A549 (cell line): Measurements from ENCODE around the gene GHR. TPM values are rescaled to one million over a fixed set of nuclear protein-coding genes. Genes with fewer than 3 reads are reported as not detected.
"Not testable (repeated sequence)": the region's sequence is repeated elsewhere in the genome, so short reads cannot be mapped to it uniquely, and the experiment has no call there.

Experiments
- ATAC-seq, 2 experiments: fragments of 200-7000 bp in 1 of 2; fragments of >200 bp in 1 of 2; cut with Nextera tagmentation in 1 of 2; cut with Tn5 transposase in 1 of 2; 3 replicates each; pipeline versions ENCODE4 v1.8.0 to v1.9.1; 2018 to 2020; ENCODE audit warnings: mild to moderate bottlenecking in 1 of 2, moderate library complexity in 1 of 2
- CTCF ChIA-PET: fragments of 300-600 bp; sonication (Branson Sonifier 250); formaldehyde crosslinking; extraction: SDS; loops from one replicate; lab custom pipeline; 2021; ENCODE audit warnings: antibody characterized with exemption, inconsistent platforms; lab: Yijun Ruan, JAX
- POLR2A ChIA-PET: fragments of 350-600 bp; formaldehyde crosslinking; extraction: SDS; loops from one replicate; lab custom pipeline; 2021; ENCODE audit warnings: antibody characterized with exemption, inconsistent platforms; lab: Yijun Ruan, JAX
- DNase-seq, 2 experiments: peaks; one replicate each; pipeline versions ENCODE4 v3.0.0 to v3.0.0-alpha.2; 2011 to 2016; ENCODE audit warnings: low read depth in 1 of 2, low spot score in 1 of 2
- FAIRE-seq: peaks from 2 replicates; lab custom pipeline; 2011; peaks lifted over from hg19 to GRCh38; lab: Jason Lieb, UNC
- H3K27ac ChIP-seq, 2 experiments: fragments of >200 bp; sonication (Bioruptor Twin); formaldehyde crosslinking; 3 replicates each; pipeline ENCODE4 v1.5.1; 2016 to 2017
- H3K4me1 ChIP-seq: fragments of >200 bp; sonication (Bioruptor Twin); formaldehyde crosslinking; 3 replicates; pipeline ENCODE4 v1.6.1; 2016
- H3K4me2 ChIP-seq: fragments of >200 bp; sonication (Bioruptor Twin); formaldehyde crosslinking; 3 replicates; pipeline ENCODE4 v1.6.1; 2016
- H3K4me3 ChIP-seq: fragments of >200 bp; sonication (Bioruptor Twin); formaldehyde crosslinking; 3 replicates; pipeline ENCODE4 v1.5.1; 2016
- H3K9me3 ChIP-seq: fragments of >200 bp; sonication (Bioruptor Twin); formaldehyde crosslinking; 3 replicates; pipeline ENCODE4 v1.6.1; 2016
- ATOH8 ChIP-seq: fragments of 250-450 bp; sonication (Bioruptor Pico); IDR thresholded peaks from 2 replicates; pipeline ENCODE4 v1.5.0; 2020; ENCODE audit warnings: low read depth, mild to moderate bottlenecking, moderate library complexity
- CBX8 ChIP-seq: fragments of 200-600 bp; sonication (generic); IDR thresholded peaks from 2 replicates; pipeline ENCODE4 v1.6.1; 2016
- CHD2 ChIP-seq: fragments of 150-350 bp; IDR thresholded peaks from 2 replicates; pipeline ENCODE4 v1.6.1; 2014; ENCODE audit warnings: low read length; ENCODE audit not compliant: partially characterized antibody
- CHD4 ChIP-seq: fragments of 200-600 bp; sonication (generic); IDR thresholded peaks from 2 replicates; pipeline ENCODE4 v1.6.1; 2016; ENCODE audit warnings: antibody characterized with exemption, mild to moderate bottlenecking, borderline replicate concordance
- CTCF ChIP-seq: fragments of >200 bp; sonication (Bioruptor Twin); formaldehyde crosslinking; IDR thresholded peaks from 3 replicates; pipeline ENCODE4 v1.5.1; 2016
- ELK1 ChIP-seq: fragments of 150-350 bp; IDR thresholded peaks from 2 replicates; pipeline ENCODE4 v1.6.1; 2014; ENCODE audit warnings: low read depth, mild to moderate bottlenecking, low read length
- FOSL2 ChIP-seq, 2 experiments: fragments of 450-650 bp in 1 of 2; fragments of >200 bp in 1 of 2; sonication (Bioruptor Twin) in 1 of 2; formaldehyde crosslinking; IDR thresholded peaks; 2 replicates each; pipeline versions ENCODE4 v1.5.0 to v1.6.1; 2016 to 2020; ENCODE audit warnings: mild to moderate bottlenecking in 1 of 2, moderate library complexity in 1 of 2
- FOXS1 ChIP-seq: fragments of 250-450 bp; sonication (Bioruptor Pico); IDR thresholded peaks from 2 replicates; pipeline ENCODE4 v1.5.0; 2020; ENCODE audit warnings: mild to moderate bottlenecking, moderate library complexity
- GATA3 ChIP-seq: IDR thresholded peaks from 2 replicates; pipeline ENCODE4 v1.6.1; 2012; ENCODE audit warnings: borderline replicate concordance
- HDAC2 ChIP-seq: fragments of 200-600 bp; sonication (generic); IDR thresholded peaks from 2 replicates; pipeline ENCODE4 v1.6.1; 2016
- HOXA7 ChIP-seq: fragments of 250-450 bp; sonication (Bioruptor Pico); IDR thresholded peaks from 2 replicates; pipeline ENCODE4 v1.5.0; 2020; ENCODE audit warnings: mild to moderate bottlenecking, moderate library complexity
- HOXB5 ChIP-seq: fragments of 250-450 bp; sonication (Bioruptor Pico); IDR thresholded peaks from 2 replicates; pipeline ENCODE4 v1.5.0; 2020; ENCODE audit warnings: mild to moderate bottlenecking, moderate library complexity
- JUNB ChIP-seq: fragments of >200 bp; sonication (Bioruptor Twin); formaldehyde crosslinking; IDR thresholded peaks from 2 replicates; pipeline ENCODE4 v1.6.1; 2016
- MAFK ChIP-seq: fragments of 450-650 bp; IDR thresholded peaks from 2 replicates; pipeline ENCODE4 v1.6.1; 2014; ENCODE audit not compliant: partially characterized antibody
- MAZ ChIP-seq: fragments of 150-350 bp; IDR thresholded peaks from 2 replicates; pipeline ENCODE4 v1.6.1; 2014; ENCODE audit warnings: antibody characterized with exemption, low read depth, low read length, borderline replicate concordance
- MYC ChIP-seq: IDR thresholded peaks from 2 replicates; pipeline ENCODE4 v1.6.1; 2012; ENCODE audit warnings: mild to moderate bottlenecking, inconsistent platforms, low read length, improper control_type of control experiment, borderline replicate concordance
- PHF8 ChIP-seq: fragments of 200-600 bp; sonication (generic); IDR thresholded peaks from 2 replicates; pipeline ENCODE4 v1.6.1; 2016; ENCODE audit warnings: low read depth, mild to moderate bottlenecking, antibody characterized with exemption, moderate library complexity, borderline replicate concordance
- POLR2A ChIP-seq: IDR thresholded peaks from 2 replicates; pipeline ENCODE4 v1.6.1; 2012; ENCODE audit warnings: mild to moderate bottlenecking, low read length
- RAD21 ChIP-seq, 2 experiments: fragments of >200 bp in 1 of 2; sonication (Bioruptor Twin) in 1 of 2; formaldehyde crosslinking in 1 of 2; IDR thresholded peaks in 1 of 2; conservative IDR thresholded peaks in 1 of 2; 2 replicates in 1 of 2; 3 replicates in 1 of 2; pipeline ENCODE4 v1.6.1; 2012 to 2018; ENCODE audit warnings: inconsistent platforms in 1 of 2
- RNF2 ChIP-seq: fragments of 200-600 bp; sonication (generic); IDR thresholded peaks from 2 replicates; pipeline ENCODE4 v1.6.1; 2016; ENCODE audit warnings: low read depth, mild to moderate bottlenecking, antibody characterized with exemption, moderate library complexity, borderline replicate concordance
- SMC3 ChIP-seq: fragments of >200 bp; sonication (Bioruptor Twin); formaldehyde crosslinking; IDR thresholded peaks from 3 replicates; pipeline ENCODE4 v1.6.1; 2018; ENCODE audit warnings: inconsistent platforms
- SREBF2 ChIP-seq: fragments of 450-650 bp; IDR thresholded peaks from 2 replicates; pipeline ENCODE4 v1.6.1; 2014; ENCODE audit warnings: mild to moderate bottlenecking, moderate library complexity
- TFCP2L1 ChIP-seq: fragments of 250-450 bp; sonication (Bioruptor Pico); IDR thresholded peaks from 2 replicates; pipeline ENCODE4 v1.5.0; 2021; ENCODE audit warnings: mild to moderate bottlenecking
- TP53 ChIP-seq: fragments of 250-450 bp; sonication (Bioruptor Pico); IDR thresholded peaks from 2 replicates; pipeline ENCODE4 v1.5.0; 2021; ENCODE audit warnings: mild to moderate bottlenecking, moderate library complexity
- ZC3H11A ChIP-seq: fragments of 450-650 bp; IDR thresholded peaks from 2 replicates; pipeline ENCODE4 v1.6.1; 2014; ENCODE audit warnings: antibody characterized with exemption, mild to moderate bottlenecking
- ZNF302 ChIP-seq: fragments of 250-450 bp; sonication (Bioruptor Pico); IDR thresholded peaks from 2 replicates; pipeline ENCODE4 v1.9.0; 2021; ENCODE audit warnings: inconsistent platforms, mild to moderate bottlenecking, moderate library complexity
- ZSCAN20 ChIP-seq: fragments of 250-450 bp; sonication (Bioruptor Pico); IDR thresholded peaks from 2 replicates; pipeline ENCODE4 v1.8.0; 2022; ENCODE audit warnings: mild to moderate bottlenecking, moderate library complexity
- WGBS: methylation state at CpG from one replicate; pipeline ENCODE4 v1.1.6; 2017; ENCODE audit errors: missing lambda C conversion rate; 5-methylcytosine and 5-hydroxymethylcytosine counted together
- polyA plus RNA-seq, 4 experiments: library from polyadenylated mRNA; depleted of rRNA in 3 of 4; stranded (reverse); fragments of >200 nt; fragmentation: RNase III in 1 of 4; extraction: RNeasy Plus Mini Kit Qiagen cat#74134 plus additional on column Dnase treatment in 1 of 4; gene quantifications; 2 replicates in 3 of 4; 3 replicates in 1 of 4; pipeline ENCODE4 v1.2.3, GENCODE V29; 2011 to 2017
- TF ChIP-seq, protein P1 (sequence below): fragments of >200 bp; sonication (Bioruptor Twin); formaldehyde crosslinking; IDR thresholded peaks from 3 replicates; pipeline ENCODE4 v1.6.1; 2016

GHR gene
- polyA plus RNA-seq, 2 of the 4 experiments (the other 2 are of a cell fraction), result 0.05 TPM; not detected in 1

DNA sequence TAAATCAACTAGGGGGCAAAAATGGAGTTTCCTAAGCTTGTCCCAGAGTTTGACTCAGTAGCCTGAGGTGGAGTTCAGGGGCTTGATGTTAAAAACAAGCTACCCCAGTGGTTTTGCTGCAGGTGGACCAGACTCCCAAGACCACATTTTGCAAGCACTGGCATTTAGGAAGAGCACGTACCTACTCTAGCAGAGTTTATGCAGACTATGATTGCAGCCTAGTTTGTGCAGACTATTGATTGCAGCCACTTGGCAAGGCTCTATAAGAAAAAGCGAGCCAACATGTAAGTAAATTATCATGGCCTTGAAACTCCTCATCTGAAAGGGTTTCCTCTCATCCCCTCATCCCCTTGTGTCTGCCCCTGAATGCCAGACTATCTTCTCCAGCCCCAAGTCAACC lies 231.4 kb downstream of the GHR start (continued):
- TF ChIP-seq SMC3 (no peak), CHD2 (no peak)

- Histone ChIP-seq H3K27ac (no peak overlapping the region), H3K4me1 (no peaks in the 10 kb centered on the region), H3K4me3 (peak overlapping the region; percentile 9; the same call in 1 of the 3 replicates), H3K9me3 (no peaks in the 10 kb centered on the region), H3K4me2 (peak overlapping the region; percentile 49)
- whole genome bisulfite sequencing, result 10% methylated on average over 3 of the region's 3 CpGs
- ATAC-seq (no peak), DNase-seq (no peak), FAIRE-seq (no peak)
- POLR2A ChIA-PET, result no interaction called here
- CTCF ChIA-PET, result interaction anchor here (0.6 to 1.7 kb wide), 4 partner anchors 9 to 800 kb away, joined by 3 to 6 read pairs (median 4); partner anchors contain the start of gene GHR
- TF ChIP-seq CHD2 (no peak), ZNF302 (CRISPR knock-in tag) (no peak), HOXA7 (no peak), CHD4 (no peak), TP53 (no peak), POLR2A (no peak), ATOH8 (no peak), HDAC2 (no peak), MYC (no peak), HOXB5 (no peak), RAD21 (conservative IDR thresholded peaks at IDR 0.05 in 1 of 2, IDR thresholded peaks at IDR 0.05 in 1 of 2) (no peak), RNF2 (no peak), MAFK (no peak), MAZ (no peak), GATA3 (no peak), ZC3H11A (no peak), PHF8 (no peak)
Observed at GRCh38 chr5:42655982-42656650, 232.9 kb downstream of the GHR start.

DNA sequence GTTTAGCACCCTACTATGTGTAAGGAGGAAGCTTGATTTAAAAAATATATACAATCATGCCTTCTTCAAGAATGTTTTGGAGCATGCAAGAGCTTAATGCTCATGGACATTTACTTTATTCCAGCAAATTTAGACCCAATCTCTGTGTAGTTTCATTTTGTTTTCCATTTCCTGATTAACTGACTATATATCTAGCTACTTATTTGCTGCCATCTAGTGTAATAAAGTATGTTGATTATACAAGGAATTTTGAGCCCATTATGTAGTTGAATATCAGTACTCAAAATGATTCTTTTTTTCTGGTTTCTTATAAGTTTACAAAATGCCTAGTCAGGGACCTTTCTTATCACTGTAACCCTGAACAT lies 233.4 kb downstream of the GHR start:
- Histone ChIP-seq H3K4me2 (peak overlapping the region; percentile 49), H3K4me1 (no peaks in the 10 kb centered on the region), H3K27ac (no peak overlapping the region), H3K9me3 (no peaks in the 10 kb centered on the region), H3K4me3 (peak overlapping the region; percentile 9; the same call in 1 of the 3 replicates)
- ATAC-seq, result peak in 1 of 2 experiments; percentile 35; a peak in 2 of 6 replicates
- ChIA-PET POLR2A (no interaction called here), CTCF (interaction anchor here (0.6 to 1.7 kb wide), 4 partner anchors 9 to 800 kb away, joined by 3 to 6 read pairs (median 4); partner anchors contain the start of gene GHR)
- no peak for TF ChIP-seq JUNB
- no peak for TF ChIP-seq TFCP2L1 (CRISPR knock-in tag)
- TF ChIP-seq ELK1, result no peak
- no peak for TF ChIP-seq POLR2A
- TF ChIP-seq FOSL2 (IDR thresholded peaks at IDR 0.05), result no peak
- no peak for TF ChIP-seq FOSL2 (CRISPR knock-in tag; IDR thresholded peaks at IDR 0.05)
- TF ChIP-seq RAD21 (conservative IDR thresholded peaks at IDR 0.05 in 1 of 2, IDR thresholded peaks at IDR 0.05 in 1 of 2), result peak in 1 of 2 experiments; percentile 32; a peak in 1 of 5 replicates
- no peak for TF ChIP-seq ZSCAN20 (CRISPR knock-in tag)
- TF ChIP-seq CTCF, result peak; percentile 19; the same call in 1 of the 3 replicates
- no peak for TF ChIP-seq FOXS1 (CRISPR knock-in tag)
- TF ChIP-seq GATA3, result no peak
- TF ChIP-seq SMC3, result no peak
- no peak for TF ChIP-seq CBX8
- no peak for TF ChIP-seq ATOH8
- no peak for TF ChIP-seq SREBF2
- TF ChIP-seq, protein P1, sequence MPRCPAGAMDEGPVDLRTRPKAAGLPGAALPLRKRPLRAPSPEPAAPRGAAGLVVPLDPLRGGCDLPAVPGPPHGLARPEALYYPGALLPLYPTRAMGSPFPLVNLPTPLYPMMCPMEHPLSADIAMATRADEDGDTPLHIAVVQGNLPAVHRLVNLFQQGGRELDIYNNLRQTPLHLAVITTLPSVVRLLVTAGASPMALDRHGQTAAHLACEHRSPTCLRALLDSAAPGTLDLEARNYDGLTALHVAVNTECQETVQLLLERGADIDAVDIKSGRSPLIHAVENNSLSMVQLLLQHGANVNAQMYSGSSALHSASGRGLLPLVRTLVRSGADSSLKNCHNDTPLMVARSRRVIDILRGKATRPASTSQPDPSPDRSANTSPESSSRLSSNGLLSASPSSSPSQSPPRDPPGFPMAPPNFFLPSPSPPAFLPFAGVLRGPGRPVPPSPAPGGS, result no peak
- DNase-seq, result no peak
- no peak for FAIRE-seq

DNA sequence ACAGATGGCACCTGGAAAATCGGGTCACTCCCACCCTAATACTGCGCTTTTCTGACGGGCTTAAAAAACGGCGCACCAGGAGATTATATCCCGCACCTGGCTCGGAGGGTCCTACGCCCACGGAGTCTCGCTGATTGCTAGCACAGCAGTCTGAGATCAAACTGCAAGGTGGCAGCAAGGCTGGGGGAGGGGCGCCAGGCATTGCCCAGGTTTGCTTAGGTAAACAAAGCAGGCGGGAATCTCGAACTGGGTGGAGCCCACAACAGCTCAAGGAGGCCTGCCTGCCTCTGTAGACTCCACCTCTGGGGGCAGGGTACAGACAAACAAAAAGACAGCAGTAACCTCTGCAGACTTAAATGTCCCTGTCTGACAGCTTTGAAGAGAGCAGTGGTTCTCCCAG lies 236.6 kb downstream of the GHR start:
- ATAC-seq, POLR2A ChIA-PET, DNase-seq, H3K9me3 ChIP-seq, H3K4me2 ChIP-seq, H3K27ac ChIP-seq, H3K4me3 ChIP-seq, CTCF ChIA-PET, FAIRE-seq, H3K4me1 ChIP-seq: not testable (repeated sequence)
- 0% methylated on average over 2 of the region's 13 CpGs for WGBS
